Stimulated activated CD4-positive, alpha-beta T cell treated with anti-CD3 and anti-CD28 coated beads, Interleukin-2, amount 100 ng/mL, for 48 hours (primary cell): ENCODE data around the gene MRPS10.

Source experiments
- DNase-seq, 2 donors: peaks; one replicate each; pipeline ENCODE4 v3.0.0-alpha.2; 2020

MRPS10 gene

DNA sequence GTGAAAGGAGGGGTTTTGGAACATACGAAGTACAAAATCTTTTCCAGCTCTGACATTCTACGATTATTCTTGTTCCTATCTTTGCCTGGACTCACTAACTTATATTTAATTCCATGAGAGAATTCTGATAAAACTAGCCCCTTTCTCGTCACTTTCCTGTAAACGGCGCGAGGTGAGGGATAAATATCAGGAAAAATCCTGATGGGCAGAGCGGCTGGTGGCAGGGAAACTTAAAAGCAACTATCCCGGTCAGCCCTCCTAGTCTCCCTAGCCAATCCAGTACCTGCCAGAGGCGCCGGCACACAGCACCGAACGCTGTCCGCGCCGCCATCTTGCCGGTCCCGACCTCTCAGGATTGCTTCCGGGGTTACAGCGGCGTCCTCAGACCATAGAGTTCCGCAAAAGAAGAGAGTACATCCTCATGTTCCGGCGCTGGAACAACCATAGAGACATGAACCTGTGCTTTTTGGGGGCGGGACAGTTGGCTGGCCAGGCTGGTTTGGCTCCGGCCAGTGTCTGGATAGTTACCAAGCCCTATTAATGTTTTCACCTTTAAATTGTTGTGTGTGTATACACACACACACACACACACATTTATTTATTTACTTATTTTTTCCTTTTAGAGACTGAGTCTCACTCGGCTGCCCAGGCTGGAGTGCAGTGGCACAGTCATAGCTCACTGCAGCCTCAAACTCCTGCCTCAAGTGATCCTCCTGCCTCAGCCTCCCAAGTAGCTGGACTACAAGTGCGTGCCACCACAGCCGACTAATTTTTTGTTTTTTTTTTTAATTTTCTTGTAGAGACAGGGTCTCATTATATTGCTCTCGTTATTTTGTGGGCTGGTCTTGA lies at the start of gene MRPS10:
Gene MRPS10, minus strand, starts transcription at position 343 of the 849 bp plus-strand sequence. Its CDS starts 12 bp downstream, at position 331.
- peak; percentile 81 to 85 for DNase-seq

DNA sequence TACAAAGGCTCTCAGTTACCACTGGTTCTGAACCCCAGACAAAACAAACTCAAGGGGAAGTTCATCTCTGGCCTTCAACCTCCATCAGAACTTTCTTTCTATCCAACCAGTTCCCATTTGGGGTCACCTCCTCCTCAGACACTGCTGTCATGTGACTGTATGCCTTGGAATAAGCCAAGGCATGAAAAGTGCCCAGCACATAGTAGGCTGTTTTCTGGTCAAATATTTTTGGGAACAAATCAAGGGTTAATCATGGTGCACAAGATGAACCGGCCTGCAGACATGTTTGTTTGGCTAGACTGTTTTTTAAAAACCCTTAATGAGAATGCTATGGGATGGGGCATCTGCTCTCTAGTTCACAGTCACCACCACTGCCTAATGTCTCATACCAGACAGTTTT lies 48.9 kb upstream of the MRPS10 start:
- DNase-seq, result no peak

DNA sequence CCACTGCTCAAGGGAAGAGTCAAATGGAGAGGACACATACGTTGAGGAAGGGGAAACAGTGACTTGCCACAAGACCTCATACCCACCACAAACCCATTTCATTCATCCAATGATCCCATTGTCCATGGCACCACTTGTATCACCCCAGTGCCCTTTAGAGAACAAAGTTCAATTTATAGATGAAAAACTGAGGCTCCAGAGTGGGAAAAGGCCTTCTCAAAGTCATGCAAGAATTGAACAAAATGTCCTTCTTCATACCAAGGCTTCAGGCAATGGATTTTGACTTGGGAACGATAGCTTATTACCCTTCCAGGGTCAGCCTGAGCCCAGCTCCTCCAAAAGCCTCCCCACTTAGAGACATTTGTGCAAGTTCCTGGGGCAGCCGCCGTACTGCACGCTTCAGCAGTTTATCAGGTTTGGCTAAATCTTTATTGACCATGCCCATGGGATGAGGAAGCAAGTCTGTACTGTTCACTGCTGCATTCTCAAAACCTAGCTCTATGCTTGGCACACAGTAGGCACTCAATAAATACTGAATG lies 47.3 kb upstream of the MRPS10 start:
- no peak for DNase-seq

DNA sequence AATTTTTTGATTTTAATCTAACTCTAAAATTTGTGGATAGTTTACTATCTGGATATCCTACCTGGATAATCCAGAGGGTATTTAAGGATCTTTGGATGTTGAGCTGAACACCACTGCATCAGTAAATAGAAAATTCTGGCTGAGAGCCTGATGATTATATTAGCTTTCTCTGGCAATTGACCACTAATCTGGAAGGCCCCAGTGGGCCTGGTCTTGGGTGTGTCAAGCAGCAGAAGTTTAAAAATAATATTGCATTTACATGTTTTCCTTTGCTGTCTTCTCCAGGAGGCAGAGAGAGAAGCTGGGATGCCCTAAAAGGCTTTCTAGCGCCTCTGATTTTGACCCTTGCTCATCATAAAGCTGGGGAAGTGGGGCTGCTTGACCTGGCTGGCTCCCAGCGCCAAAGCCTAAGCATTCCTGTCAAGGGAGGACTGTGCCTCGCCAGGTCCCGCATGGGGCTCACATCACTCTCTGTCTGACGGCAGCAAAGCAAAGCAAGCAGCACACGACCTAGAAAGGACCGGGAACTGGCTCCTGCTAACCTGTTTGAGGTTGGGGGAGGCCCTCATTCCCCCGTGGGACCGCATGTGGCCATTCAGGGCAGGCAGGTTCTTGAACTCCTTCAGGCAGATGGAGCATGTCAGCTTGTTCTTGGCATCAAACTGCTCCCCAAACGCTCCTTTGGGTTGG lies 46.6 kb upstream of the MRPS10 start:
- DNase-seq, result no peak

DNA sequence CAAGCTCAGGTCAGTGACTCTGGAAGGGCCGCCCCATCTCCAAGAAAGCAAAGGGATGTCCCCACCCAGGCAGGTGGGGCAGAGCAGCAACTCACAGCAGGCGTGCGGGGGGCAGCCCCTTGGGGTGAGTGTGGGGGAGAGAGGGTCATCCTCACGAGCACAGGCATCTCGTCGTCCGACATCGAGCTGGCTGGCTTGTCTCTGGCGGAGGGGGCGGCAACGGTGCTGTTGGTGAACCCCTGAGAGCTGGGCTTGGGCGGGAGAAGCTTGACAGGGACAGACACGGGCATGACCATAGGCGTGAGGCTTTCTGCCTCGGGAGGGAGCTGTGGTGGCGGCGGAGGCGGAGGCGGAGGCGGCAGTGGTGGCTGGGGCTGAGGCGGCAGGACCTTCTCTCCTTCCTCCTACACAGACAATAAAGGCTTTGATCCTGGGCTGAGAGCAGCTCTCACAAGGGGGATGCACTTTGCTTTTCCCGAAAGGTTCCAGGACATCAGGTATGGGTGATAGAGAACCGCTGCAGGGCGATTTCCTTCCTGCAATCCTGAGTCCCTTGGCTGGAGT lies 45.6 kb upstream of the MRPS10 start:
- DNase-seq, result no peak

DNA sequence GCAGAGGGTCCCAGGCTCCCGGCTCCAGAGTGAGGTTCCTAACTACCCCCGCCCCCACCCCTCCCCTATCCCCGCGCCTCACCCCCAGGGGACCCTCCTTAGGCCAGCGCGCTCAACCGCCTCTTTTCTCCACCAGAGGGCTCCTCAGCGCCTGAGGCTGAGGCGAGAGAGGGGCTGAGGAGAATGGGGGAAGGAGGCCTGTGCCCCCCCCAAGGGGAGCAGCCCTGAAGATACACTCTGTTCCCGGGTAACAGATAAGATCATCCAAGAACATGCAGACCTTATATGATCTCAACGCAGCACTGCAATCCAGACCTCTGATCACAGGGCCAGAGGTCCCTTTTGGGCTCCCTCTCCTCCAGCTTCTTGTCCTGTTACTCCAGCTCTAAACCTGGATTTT lies 43.3 kb upstream of the MRPS10 start:
- peak; percentile 26 to 33 for DNase-seq

DNA sequence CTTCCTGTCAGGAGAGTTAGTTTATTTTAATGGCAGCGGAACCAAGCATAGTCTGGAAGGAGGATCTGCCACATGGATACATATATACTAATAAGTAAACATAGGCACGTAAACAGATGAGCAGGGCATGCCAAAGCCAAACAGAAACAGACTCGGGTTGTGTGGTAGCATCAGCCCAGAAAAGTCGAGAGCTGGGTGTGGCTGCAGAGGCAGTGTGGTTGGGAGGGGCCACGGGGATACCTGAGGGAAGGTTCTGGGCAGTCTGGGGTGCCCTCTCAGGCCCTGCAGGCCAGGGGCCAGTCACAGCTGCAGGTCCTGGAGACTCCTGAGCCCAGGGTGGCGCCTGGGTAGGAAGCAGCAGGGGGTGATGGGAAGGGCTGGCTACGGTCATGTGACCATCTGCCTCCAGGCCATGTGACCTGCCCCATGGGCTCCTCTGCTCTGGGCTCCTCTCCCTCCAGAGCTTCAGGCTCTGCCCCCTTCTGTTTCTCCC lies 42.8 kb upstream of the MRPS10 start:
- DNase-seq, result no peak

DNA sequence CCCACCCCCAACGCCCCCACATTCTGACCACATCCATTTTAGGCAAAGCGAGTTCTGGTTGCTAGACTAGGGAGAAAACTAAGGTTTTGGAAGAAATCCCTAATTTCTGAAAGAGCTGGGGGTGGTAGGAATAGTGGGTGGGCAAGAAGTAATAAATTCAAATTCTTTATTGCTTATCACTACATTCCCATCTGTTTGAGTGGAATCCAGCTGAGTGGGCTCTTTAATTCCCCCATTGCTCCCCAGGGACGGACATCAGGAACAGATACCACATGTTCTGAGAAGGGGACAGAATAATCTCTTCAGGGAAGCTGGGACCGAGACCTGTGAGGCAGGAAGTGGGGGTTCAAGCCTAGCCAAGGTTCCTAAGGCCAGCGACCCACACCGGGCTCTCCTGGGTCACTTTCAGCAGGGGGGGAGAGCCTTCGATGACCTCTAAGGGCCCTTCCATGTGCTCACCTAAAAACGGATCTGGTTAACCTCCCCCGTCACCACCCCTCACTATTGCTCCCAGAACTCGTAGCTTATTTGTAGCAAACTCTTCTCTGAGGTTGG lies 42.3 kb upstream of the MRPS10 start:
- no peak for DNase-seq

DNA sequence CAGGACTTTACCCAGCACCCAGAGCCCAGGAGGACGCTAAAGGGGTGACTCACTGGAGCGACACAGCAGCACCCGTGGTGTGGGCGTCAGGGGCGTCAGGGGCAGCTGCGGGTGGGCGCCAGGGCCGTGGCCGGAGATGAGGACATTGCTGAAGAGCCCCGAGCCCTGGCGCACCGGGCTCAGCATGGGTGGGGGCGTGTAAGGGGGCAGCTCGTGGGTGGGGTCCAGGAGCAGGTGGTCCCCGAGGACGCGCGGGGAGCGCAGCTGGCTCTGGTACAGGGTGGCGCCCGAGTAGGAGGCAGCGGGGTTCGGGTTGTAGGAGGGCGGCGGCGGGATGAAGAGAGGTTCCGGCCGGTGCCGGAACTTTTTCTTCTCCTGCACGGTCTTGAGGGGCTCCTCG lies 41.6 kb upstream of the MRPS10 start:
- no peak for DNase-seq

DNA sequence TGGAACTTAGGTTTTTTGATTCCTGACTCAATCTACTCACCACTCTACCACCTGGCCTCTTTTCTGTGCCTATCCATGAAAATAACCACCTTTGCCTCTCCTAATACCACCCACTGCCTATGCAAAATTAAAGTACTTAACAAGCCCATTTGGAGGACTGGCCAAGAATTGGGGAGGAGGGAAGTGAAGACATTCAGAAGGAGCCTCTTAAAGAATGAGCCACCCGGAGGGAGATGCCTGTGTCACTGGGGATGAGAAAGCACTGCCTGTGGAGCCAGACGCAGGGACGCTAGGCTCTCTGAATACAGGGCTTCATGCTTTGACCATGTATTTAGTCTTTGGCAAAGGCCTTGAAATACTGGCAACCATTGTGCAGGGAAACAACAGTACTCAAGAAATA lies 40.0 kb upstream of the MRPS10 start:
- no peak for DNase-seq

DNA sequence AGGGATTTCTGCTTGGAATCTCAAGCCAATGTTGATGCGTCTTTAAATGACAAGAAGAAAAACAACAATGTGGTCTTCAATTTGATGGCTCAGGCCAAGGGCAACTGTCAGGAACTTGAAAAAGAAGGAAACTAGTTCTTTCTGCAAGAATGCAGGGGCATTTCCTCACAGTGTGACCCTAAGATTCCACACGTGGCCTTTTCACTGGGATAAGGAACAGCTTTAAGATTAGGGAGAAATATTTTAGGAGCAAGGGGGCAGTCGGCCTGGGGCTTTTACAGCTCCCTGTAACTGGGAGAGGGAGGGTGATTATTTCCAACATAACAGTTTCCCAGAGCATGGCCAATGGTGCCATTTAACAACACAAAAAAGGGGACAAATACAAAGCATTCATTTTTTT lies 39.4 kb upstream of the MRPS10 start:
- DNase-seq, result no peak

DNA sequence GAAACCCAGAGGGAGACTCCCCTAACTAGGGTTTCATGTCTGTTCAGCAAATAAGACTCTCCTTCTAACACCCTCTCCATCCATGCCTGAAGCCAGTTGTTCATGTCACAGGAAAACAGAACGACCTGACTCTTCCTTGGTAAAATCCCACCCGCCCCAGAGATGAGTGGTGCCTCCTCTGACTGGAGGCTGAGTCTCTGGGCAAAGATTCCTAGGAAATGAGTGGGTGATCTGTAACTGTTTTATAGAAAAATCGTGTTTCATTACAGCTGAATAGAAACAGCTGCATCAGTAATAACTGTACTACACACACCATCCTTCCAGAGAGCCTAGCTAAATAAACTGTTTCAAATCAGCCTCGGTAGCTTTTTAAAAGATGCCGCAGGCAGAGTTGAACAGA lies 37.4 kb upstream of the MRPS10 start:
- no peak for DNase-seq

DNA sequence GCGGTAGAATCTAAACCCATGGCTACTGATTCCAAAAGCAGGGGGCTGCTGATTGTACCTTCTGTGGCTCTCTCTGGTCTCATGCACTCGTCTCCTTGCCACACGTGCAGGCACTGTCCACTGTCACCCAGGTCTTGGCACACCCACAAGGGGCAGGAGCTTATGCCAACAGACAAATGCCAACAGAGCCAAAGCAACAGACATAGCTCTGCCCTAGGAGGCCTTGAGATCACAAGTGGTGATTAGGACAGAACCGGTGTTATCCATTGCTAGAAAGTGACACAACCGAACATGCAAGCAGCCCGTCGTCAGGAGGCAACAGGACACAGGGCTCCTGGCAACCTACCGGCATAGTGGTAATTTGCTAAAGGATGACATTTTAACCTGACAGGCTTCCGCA lies 36.8 kb upstream of the MRPS10 start:
- no peak for DNase-seq

DNA sequence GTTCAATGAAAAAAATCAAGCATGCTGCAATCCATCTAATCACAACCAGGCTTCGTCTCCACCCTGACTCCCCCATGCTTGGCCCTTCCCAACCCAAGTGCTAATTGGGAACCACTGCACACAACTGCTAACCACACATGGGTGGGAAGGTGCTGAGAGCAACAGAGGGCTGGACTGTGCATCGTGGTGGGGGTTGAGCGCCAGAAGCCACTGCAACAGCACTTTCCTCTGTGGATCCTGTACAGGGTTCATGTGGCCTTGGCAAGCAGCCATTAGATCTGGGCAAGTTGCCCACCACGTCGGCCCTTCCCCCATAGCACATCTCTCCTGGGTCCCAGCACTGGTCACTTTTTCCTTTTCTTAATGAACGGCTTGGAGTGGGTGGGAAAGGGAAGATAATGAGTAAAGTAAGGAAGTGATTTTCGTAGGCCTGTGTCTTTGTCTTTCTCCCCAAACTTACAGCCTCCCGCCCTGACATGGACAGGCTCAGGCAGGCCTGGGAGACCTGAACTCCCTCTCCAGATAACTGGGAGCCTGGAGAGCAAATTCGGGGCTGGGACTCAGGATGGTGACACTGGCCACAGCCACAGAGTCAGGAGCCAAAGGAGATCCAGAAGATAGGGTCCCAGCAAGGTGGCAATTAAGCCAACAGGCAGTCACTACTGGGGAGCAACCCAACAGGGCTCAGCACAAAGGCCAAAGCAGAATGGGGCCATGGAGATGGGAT lies 34.4 kb upstream of the MRPS10 start:
- no peak for DNase-seq

DNA sequence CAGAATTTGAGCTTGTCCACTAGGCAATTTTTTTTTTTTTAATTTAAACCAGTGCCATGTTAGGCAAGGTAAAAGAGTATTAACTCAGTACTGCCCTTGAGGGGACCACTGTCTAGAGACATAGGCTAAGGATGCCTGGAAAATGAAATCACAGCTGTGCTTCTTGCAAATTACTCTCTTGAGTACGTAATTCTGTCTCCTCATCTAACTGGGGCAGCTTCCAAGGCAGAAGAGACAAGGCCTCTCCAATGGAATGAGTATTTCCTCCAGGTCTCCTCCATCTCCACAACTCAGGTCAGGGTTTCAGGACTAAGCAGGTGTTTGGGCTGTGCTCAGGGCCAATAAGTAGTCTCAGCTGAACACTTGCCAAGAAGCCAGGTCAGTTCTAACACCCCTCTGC lies 33.8 kb upstream of the MRPS10 start:
- no peak for DNase-seq

DNA sequence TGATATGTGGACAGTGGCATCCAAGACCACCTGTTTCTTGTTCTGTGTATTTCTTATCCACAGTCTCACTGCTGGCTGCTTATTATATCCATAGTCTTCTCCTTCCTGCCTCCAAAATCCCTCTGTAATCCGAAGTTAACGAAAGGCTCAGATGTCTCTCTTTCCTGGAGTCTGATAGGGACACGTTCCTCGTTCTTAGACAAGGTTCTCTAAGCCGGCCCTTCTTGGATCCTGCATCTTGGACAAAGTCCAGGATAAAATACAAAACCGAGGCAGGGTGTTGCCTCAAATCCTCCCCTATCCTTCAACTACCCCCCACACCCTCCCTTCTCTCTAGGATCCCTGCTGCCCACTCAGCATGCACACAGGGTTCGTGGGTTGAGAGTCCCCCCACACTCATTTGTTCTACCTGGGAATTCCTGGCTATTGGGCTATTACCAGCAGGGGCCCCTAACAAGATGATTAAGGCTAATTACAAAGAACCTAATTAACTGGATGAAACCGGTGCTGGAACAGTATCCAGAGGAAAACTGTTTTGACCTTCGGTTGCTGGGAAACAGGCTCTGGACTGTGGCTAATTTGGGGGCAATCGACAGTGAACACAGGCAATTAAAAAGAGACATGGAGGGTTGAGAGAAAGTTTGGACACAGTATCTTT lies 32.7 kb upstream of the MRPS10 start:
- no peak for DNase-seq

DNA sequence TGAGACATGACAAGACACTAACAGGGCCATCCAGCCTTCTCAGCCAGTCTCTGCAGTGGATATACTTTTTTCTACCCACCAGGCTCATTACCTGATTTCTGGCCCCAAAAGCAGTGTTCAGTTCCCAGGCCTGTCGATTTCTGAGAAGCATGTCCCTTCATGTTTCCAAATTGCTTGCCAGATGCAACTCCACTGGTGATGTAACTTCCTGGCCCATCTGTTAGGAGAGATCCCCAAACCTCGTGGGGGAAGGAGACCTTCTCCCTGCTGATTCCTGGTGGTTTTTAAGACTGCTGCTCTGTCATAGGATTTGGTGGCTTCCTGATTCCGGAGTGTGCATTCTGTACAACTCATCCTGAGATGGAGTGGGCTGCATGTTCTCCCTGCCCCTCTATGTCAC lies 31.6 kb upstream of the MRPS10 start:
- no peak for DNase-seq

DNA sequence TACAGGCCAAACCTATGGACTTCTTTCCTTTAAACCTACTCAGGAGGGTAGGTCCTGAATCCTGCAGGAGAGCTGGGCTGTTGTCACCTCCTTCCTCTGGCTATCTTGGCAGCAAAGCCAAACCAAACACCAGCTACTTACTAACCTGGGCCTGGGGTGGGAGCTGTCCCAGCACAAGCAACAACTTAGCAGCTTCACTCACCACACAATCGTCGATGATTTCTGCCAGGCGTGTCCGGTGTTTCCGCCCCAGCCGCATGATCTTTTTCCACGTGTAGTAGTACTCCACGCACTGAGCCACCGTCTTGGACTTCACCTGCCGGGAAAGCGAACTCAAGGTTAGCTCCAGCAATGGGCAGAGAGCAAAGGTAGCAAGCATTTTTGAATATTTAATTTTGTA lies 25.4 kb upstream of the MRPS10 start:
- DNase-seq, result no peak

DNA sequence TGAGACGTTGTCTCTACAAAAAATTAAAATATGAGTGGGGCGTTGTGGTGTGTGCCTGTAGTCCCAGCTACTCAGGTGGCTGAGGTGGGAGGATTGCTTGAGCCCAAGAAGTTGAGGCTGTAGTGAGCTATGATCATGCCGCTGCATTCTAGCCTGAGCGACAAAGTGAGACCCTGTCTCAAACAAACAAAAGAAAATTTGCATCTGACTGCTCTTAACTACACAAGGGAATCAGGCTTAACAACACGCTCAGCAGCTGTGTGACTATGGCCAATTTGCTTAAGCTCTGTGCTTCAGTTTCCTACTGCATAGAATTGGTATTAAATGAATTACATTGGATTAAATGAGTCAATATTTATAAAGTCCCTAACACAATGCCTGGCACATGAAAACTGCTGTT lies 24.3 kb upstream of the MRPS10 start:
- DNase-seq, result no peak

DNA sequence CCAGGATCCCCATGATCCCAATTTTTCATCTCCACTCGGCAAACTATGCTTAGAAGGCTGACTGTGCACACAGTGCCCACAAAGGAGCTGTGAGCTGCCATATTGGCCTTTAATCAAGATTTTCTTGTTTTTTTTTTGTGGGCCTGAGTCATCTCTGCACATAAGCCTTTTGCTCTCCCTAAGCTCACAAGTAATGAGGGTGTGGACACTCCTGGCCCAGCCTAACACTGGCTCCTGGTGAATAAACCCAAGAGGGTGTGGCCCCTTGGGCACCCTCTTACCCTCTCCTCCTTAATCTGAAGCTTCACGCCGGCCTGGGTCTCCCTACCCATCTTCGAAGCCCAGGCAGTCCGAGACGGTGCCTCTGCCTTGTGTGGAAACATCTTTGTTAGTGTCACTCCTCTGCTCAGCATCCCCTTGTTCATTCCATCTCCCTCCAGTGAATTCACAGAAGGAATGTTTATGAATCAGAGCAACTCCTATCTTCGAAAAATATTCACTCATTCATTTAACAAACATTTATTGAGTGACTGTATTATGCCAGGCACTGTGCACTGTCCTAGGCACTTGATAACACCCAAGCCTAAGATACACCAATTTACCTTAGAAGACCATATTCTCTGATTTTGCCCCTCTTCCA lies 22.2 kb upstream of the MRPS10 start:
- no peak for DNase-seq

DNA sequence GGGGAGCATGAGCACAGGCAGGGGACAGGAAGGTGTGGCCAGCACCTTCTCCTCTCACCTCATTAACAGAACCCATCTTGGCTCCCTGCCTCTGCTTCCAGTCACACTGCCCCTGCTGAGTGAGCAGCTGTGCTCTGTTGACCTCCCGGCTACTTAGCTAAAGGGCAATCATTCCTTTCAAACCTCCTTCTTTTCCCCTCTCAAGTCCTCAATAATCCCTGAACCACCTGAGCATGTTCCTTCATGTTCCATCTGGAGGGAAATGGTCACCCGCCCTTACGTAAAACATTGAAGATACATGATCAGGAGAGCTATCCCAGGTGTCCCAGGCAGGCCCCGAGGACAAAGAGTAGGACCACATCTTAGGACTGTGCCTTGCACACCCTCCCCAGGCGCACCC lies 21.7 kb upstream of the MRPS10 start:
- DNase-seq, result no peak

DNA sequence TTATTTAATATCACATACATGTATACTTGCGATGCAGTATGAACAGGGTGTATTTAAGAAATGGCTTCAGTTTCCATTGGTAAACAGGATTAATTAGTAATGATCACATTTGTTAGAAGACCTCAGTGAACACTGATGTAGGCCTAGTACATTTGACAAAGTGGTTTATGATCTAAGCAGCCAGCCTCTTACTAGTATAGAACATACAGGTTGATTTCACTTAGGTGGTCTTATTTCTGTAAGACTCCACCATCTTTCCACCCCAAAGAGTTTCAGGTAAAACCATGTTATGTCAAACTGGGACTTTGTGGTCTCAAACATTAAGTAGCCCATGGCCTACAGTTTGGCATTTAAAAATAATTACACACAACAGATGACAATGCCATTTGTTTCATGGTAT lies 20.2 kb upstream of the MRPS10 start:
- DNase-seq, result no peak
